COLO829 (cell line): ENCODE results near the gene ARHGEF7.

Source experiments
- DNase-seq: peaks from one replicate; pipeline ENCODE4 v3.0.0; 2012; ENCODE audit warnings: low spot score

ARHGEF7 gene

GRCh38 chr13:111325941-111326620 lies 211.0 kb downstream of the ARHGEF7 start:
- no peak for DNase-seq

DNA sequence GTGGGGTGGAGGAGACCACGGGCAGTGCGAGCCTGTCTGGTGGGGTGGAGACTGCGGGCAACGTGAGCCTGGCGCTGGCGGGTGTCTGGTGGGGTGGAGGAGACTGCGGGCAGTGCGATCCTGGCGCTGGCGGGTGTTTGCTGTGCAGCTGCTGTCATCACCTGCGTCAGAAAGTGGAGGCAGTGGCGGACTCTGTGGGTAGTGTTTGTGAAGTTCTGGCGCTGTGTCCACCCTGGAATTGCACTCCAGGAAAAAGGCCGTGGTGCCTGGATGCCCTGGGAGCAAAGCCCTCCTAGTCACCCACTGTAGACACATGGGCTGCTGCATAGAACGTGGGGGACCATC lies 211.5 kb downstream of the ARHGEF7 start:
- no peak for DNase-seq

DNA sequence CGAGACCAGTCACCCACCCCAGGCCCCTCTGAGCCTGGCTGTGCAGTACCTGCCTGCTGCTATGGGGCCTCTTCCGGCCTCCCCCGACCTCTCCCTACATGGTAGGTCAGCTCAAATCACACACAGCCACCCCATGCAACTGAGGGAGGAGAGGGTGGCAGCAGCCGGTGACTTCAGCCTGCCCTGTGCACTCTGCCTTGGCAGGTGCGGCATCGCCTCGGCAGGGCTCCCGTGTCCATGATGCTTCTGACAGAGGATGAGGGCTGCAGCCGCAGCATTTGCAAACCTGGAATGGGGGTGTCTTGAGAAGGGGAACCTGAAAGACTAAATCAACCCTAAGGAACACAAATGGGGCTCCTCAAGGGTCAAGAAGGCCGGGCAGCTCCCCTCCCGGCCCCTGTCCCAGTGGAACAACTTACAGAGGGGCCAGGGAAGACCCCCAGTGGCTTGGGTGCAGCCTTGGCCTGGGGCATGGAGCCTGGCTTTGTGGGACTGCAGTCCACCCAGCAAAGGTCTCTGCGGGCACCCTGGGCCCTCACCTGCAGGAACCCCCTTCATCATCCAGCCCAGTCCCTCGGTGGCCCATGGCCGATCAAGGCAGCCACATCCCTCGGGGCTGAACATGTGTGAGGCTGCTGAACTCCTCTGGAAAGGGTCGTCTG lies 212.0 kb downstream of the ARHGEF7 start:
- no peak for DNase-seq

DNA sequence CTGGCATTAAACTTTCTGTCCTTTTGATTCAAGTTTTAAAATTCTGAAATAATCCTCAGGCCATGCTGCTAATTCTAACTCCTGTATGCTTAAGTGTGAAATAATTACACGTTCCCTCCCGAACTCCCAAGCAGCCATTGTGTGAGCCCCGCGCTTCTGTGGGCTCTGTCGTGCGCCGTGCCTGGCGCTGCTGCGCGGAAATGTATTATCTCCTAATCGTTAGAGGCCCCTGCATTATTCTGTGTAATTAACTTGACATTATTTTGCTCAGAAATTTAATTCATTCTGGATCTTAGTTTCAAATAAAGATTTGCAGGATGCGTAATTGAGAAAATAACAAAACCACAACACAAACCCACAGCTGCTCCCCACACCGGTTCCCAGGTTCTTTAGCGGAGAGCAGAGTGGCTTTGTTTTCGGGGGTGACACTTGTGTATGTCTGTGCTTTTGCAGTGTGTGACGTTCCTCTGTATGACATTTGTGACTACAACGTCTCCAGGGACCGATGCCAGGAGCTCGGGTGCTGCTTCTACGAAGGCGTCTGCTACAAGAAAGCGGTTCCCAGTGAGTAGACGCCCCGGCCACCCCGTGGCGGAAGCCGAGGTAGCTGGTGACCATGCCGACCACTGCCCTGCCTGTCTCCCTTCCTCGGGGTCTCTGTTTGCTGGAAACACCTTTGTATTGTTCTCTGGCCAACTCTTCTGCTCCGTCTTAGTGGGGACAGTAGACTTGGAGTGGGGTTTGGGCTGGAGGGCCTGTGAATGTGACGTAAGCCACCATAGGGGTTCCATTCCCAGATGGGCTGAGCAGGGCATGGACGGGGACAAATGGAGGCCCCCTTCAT lies 212.8 kb downstream of the ARHGEF7 start:
- DNase-seq, result no peak

GRCh38 chr13:111328574-111329410 lies 213.7 kb downstream of the ARHGEF7 start:
- DNase-seq, result no peak

GRCh38 chr13:111329641-111330040 lies 214.5 kb downstream of the ARHGEF7 start:
- DNase-seq, result no peak

- DNase-seq, result no peak
Measured at GRCh38 chr13:111330066-111330610, 215.0 kb downstream of the ARHGEF7 start.

GRCh38 chr13:111335298-111335697 lies 220.2 kb downstream of the ARHGEF7 start:
- DNase-seq, result no peak

DNA sequence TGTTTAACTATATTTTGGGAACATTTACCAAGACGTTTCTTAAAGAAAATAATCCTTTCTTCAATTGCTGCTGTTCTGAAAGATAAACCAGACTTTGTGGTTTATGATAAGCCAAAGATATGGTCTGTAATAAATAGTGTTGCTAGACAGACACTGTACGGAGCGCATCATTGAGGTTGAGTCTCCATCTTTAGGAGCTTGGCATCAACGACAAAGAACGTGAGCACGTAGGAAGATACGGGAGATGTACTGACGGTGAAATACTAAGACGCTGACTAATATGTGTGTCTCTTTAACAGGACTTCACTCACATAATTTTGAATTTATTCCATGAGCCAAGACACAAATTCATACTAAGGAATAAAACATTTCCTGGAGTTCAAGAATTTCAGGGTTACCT lies 221.6 kb downstream of the ARHGEF7 start:
- DNase-seq, result no peak

- no peak for DNase-seq
Measured at GRCh38 chr13:111337206-111337605, 222.1 kb downstream of the ARHGEF7 start.

DNA sequence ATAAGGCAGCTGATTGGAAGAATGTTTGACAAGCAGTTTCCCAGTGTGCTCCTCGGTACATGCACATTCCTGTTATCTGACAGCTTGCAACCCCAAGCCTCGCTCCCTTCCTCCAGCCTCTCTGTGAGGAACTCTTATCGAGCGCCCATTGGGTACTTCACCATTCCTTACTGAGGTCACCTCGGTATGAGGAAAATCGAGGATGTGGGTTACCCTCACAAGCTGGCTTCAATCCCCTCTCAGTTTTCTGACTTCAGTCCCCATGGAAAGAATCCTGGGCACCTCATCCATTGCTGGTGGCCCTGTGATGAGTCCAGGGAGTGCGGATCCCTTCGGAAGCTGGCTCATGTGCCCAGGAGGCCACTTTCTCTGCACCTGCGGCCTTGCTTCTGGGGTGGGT lies 222.6 kb downstream of the ARHGEF7 start:
- DNase-seq, result no peak

DNA sequence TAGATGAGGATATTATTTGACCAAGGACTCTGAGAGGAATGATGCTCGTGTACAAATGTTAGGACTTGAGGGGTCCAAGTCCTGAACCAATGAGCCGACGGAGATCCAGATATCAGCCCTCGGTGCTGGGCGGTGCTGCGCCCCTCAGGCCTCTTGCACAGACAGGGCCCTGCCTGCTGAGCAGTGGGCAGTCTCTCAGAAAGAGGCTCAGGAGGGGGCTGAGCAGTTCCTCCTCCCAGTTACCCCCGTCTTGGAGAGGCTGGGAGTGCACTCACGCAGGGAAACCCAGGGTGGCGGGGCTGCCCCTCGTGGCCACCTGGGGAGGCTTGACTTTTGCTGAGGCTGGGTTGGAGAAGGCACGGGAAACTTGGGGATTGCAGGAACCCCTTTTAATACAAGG lies 223.7 kb downstream of the ARHGEF7 start:
- no peak for DNase-seq

- no peak for DNase-seq
Measured at GRCh38 chr13:111339366-111340143, 224.4 kb downstream of the ARHGEF7 start.

- no peak for DNase-seq
Measured at GRCh38 chr13:111341886-111342285, 226.8 kb downstream of the ARHGEF7 start.

DNA sequence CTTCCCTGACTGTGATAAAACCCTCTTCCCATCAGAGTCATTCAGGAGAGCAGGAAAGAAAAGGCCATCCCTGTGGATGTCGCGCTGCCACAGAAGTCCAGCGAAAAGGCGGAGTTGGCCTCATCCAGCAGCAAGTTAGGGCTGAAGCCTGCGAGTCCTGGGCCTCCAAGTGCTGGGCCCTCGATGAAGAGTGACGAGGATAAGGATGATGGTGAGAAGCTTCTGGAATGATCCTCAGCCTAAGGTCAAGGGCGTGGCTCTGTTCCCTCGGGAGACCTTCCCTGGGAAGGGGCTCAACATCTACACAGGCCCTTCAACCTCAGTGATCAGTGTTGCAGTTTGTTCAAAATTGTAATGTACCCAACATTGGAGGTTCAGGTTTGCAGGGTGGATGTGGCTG lies 227.6 kb downstream of the ARHGEF7 start:
- DNase-seq, result no peak

- no peak for DNase-seq
Measured at GRCh38 chr13:111343186-111343805, 228.2 kb downstream of the ARHGEF7 start.

DNA sequence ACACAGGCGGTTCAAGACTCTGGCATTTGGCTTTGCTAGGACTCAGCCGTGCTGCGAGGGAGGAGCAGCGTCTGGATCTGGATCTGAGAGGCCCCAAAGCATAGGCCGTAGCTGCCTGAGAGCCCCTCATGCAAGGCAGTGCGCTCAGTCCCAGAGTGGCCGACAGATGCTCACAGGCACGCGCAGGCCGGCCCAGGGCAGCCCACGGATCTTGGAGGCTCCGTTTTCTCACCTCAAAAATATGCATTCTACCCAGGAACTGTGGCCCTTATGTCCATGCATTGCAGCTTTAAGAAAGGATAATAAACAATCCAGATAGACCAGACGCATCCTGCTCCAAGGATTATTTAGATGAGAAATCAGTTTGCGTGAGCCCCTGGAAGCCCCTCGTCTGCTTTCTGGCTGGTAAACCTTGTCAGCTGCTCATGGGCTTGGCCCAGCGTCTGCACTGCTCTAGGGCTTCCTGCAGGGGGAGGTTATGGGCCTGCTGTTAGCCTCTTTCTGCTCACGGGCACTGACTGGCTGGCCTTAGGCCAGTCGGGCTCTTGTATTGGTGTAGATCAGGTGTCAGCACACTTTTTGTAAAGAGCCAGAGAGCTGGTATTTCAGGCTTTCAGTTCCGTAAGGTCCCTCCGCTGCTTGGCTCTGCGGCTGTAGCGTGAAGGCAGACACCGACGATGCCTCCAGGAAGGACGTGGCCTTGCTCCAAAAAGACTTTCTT lies 229.5 kb downstream of the ARHGEF7 start:
- DNase-seq, result no peak

GRCh38 chr13:111345682-111346081 lies 230.6 kb downstream of the ARHGEF7 start:
- no peak for DNase-seq

- DNase-seq, result no peak
Measured at GRCh38 chr13:111346101-111346680, 231.1 kb downstream of the ARHGEF7 start.

GRCh38 chr13:111347438-111347837 lies 232.3 kb downstream of the ARHGEF7 start:
- no peak for DNase-seq
